KG1 (cell line): ENCODE results near the gene SH3PXD2A.
A peak's percentile ranks its signal among the peaks of the same experiment; 100 is the strongest.
"Not testable (repeated sequence)": the region's sequence is repeated elsewhere in the genome, so short reads cannot be mapped to it uniquely, and the experiment has no call there.

Experiments
- DNase-seq: peaks from one replicate; lab custom pipeline; 2025; lab: John Stamatoyannopoulos, UW

SH3PXD2A gene

DNA sequence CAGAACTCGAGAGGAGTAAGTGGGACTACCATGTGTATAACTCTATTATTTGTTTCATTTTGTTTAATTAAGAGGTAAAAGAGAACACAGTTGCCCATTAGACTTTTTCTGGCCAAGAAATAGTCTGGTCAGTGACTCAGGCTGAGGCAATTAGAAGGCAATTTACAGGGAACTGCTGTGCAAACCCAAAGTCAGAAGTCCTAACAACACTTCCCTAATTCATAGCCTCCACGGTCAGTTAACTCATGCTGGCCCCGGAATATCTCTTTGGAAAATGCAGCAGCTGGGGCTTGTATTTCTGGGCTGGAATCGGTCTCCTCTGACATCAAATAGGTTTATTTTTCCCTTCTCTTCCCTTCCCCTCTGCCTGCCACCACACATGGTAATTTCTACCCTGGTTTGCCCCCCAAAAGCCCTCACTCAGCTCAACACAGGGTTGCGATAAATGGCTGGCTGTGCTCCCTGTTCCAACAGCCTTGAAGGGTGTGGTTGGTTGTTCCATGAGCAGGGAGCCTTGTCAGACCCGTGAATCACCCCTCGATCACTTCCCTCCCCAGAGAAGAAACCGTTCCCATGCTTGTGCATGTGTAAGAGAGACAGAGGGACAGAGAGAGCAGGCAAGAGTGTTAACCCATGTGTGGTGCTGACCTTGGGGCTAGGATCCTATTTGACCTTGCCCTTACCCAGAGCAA, 5.3 kb downstream of the SH3PXD2A start:
- no peak for DNase-seq

GRCh38 chr10:103849212-103849877, 6.0 kb downstream of the SH3PXD2A start:
- no peak for DNase-seq

GRCh38 chr10:103847909-103848468, 7.4 kb downstream of the SH3PXD2A start:
- no peak for DNase-seq

DNA sequence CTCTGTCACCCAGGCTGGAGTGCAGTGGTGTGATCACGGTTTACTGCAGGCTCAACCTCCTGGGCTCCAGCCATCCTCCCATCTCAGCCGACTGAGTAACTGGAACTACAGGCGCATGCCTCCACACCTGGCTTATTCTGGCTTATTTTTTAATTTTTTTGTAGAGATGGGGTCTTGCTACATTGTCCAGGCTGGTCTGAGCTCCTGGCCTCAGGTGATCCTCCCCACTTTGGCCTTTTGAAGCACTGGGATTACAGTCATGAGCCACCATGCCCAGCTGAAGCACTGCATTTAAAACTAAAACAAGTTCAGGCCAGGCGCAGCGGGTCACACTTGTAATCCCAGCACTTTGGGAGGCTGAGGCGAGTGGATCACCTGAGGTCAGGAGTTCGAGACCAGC, 8.0 kb downstream of the SH3PXD2A start:
- DNase-seq: no peak

GRCh38 chr10:103845972-103846371, 9.4 kb downstream of the SH3PXD2A start:
- peak; percentile 25 for DNase-seq

GRCh38 chr10:103845346-103845745, 10.0 kb downstream of the SH3PXD2A start:
- not testable (repeated sequence) for DNase-seq

GRCh38 chr10:103843854-103844570, 11.4 kb downstream of the SH3PXD2A start:
- no peak for DNase-seq

- no peak for DNase-seq
Measured at GRCh38 chr10:103843045-103843444, 12.3 kb downstream of the SH3PXD2A start.

DNA sequence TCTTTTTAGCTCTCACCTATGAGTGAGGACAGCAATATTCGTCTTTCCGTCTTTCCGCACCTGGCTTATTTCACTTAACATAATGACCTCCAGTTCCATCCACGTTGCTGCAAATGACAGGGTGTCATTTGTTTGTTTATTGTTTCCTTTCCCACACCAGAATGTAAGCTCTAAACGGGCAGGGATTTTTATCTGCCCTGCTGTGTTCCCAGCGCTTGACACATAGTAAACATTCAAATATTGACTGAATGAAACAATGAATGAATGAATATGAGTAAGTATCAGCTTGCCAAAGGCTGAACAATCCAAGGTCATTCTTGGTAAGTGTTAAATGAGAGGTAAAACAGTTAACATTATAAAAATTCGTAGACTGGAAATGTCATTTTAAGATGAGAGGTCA, 12.8 kb downstream of the SH3PXD2A start:
- DNase-seq: no peak

DNA sequence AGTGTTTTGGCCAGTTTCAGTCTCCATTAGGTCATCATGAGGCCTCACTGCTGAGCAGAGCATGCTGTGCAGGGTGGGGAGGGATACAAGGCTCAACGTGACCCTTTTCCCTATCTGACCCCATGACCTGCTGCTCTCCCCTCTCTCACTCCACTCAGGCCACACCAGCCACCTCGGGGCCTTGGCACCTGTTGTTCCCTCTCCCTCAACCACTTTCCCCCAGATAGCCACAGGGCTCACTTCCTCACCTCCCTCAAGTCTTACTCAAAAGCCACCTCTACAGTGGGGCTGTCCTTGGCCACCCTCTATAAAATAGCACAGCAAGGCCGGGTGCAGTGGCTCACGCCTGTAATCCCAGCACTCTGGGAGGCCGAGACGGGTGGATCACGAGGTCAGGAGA, 13.9 kb downstream of the SH3PXD2A start:
- no peak for DNase-seq

DNA sequence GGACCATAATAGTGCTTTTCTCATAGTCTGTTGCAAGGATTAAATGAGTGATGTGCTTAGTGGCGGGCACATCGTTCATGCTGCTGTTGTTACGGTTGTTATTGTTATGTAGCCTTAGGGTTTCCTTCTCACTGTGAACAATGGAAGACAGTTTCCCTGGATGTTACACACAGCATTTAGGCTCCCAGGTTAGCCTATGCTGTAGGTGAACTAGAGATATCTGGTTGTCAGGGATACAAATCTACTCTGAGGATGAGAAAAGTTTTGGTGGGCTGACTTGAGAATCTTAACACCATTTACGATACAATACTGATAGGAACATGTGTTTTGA, 14.7 kb downstream of the SH3PXD2A start:
- DNase-seq: no peak

DNA sequence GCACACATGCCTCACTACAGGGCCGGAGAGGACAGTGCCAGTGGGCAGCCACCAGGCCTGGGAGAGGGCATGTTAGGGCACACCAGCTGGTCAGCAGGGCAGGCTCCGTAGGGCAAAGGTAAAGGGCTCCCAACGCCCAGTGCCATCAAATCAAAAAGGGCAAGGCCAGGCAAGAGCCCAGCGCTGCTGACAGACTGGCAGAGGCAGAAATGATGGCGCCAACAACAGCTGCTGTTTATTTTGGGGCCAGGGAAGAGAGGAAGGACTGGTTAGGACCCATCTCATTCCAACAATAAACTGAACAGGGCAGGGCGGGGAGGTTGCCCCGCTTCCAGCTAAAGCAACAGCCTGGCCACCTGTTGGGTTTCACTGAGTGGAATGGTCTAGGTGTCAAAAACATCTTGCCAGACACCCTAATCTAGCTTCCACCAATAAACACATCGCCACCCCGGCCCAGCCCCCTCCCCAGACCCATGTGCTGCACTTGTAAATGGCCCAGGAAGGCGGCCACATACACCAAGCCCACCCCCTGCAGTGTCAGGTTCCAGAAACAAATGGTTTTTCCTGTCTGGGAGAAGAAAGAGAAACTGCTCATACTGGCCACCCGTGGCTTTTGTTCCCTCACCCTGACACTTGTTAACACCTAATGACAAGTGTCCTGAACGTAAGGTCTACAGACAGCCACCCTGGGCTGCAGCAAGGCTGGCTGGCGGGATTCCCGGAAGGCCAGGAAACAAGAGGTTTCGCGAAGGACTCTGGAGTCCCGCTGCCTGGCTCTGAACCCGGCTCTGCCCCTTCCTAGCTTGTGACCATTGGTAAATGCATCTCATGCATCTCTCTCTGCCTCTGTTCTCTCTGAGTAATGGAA, 15.3 kb downstream of the SH3PXD2A start:
- DNase-seq: no peak

- no peak for DNase-seq
Measured at GRCh38 chr10:103839519-103839871, 15.9 kb downstream of the SH3PXD2A start.

GRCh38 chr10:103838862-103839518, 16.4 kb downstream of the SH3PXD2A start:
- DNase-seq: no peak

DNA sequence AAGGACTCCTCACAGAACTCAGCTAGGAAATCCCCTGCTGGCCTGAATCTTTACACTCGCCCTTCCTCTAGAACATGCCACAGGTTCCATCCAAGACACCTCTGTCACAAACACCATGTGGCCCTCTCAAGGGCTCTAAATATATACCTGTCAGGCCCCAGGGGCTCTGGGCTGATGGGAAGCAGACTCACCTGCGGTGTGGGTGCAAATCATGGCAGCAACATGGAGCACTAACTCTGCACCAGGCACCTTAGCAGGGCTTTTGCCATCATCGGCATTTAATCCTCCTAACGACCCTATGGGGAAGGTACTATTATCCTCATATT, 17.3 kb downstream of the SH3PXD2A start:
- DNase-seq: no peak

DNA sequence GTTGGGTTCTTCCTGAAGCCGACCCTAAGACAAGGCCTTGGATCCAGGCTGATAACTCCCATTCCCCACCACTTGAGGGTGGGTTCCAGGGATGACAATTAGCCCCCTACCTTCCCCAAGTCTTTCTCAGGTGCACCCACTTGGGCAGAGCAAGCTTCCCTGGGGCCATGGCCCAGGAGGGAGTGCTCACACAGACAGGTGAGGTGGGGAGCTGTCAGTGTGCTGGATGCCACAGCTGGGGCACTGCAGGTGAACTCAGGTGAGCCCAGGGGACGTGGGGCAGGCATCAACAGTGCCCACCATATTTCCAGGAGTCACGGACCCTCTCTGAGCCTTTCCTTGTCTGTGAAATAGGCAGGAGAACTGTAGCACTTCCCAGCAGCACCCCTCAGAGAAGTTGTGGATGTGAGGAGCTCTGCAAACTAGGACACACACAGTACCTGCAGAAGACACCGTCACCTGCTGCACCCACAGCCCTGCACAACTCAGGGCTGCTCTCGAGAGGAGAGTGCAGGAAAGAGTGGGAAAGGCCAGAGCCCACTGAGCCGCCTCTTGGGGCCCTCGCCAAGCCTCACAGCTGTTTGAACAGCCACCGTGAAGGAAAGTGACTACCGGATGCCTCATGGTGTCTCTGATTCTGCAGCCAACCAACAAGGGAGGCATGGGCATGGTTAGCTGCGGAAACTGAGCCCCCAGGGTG, 17.9 kb downstream of the SH3PXD2A start:
- DNase-seq: no peak

- no peak for DNase-seq
Measured at GRCh38 chr10:103836861-103837260, 18.5 kb downstream of the SH3PXD2A start.

- no peak for DNase-seq
Measured at GRCh38 chr10:103836273-103836672, 19.1 kb downstream of the SH3PXD2A start.

GRCh38 chr10:103835096-103836050, 20.0 kb downstream of the SH3PXD2A start:
- no peak for DNase-seq
